ENCODE data around the gene KIR3DL1.
"Not testable (repeated sequence)": the region's sequence is repeated elsewhere in the genome, so short reads cannot be mapped to it uniquely, and the experiment has no call there.

Gene KIR3DL1

DNA sequence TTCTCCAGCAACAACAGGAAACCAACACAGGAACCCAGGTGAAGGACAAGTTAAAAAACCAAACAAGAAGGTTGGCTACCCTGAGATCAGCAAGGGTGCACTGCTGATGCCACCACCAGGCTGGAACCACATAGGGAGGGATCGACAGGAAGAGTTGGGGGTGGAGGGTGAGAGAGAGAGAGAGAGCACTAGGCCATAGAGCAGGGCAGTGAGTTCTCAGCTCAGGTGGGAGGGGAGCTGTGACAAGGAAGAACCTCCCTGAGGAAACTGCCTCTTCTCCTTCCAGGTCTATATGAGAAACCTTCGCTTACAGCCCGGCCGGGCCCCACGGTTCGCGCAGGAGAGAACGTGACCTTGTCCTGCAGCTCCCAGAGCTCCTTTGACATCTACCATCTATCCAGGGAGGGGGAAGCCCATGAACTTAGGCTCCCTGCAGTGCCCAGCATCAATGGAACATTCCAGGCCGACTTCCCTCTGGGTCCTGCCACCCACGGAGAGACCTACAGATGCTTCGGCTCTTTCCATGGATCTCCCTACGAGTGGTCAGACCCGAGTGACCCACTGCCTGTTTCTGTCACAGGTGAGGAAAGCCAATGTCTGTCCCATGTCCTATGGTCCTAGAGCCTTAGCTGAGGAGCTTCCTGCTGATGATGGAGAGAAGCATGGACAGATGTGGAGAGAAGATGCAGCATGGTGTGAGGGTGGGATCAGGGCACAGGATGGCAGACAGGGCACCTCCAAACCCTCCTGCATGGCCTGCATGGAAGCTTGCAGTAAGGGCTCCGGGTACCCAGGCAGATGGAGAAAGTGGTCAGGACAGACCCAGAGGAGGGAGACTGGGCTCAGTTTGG is 10.4 kb upstream of the KIR3DL1 start:
- Histone ChIP-seq H2AFZ (ENCODE audit: low read length) (no peak overlapping the region), H3K9me3 (replicated peaks; ENCODE audit: insufficient read depth, low read length) (no peaks in the 10 kb centered on the region), H3K9me2 (replicated peaks; ENCODE audit: insufficient read depth, low read length) (no peaks in the 10 kb centered on the region), H3K79me2 (ENCODE audit: low read length) (no peaks in the 10 kb centered on the region), H3K36me3 (replicated peaks; ENCODE audit: insufficient read depth, low read length) (no peaks in the 10 kb centered on the region), H3K27ac (ENCODE audit: low read length) (no peak overlapping the region), H3K4me3 (ENCODE audit: low read length) (no peak overlapping the region), H3K27me3 (replicated peaks; ENCODE audit: insufficient read depth, low read length) (no peaks in the 10 kb centered on the region; the same call in 1 of the 2 replicates), H3F3A (ENCODE audit: insufficient read depth, low read length) (no peaks in the 10 kb centered on the region), H4K20me1 (ENCODE audit: insufficient read depth, low read length) (no peaks in the 10 kb centered on the region), H3K4me1 (ENCODE audit: low read length) (no peaks in the 10 kb centered on the region), H3K4me2 (ENCODE audit: low read depth, low read length) (no peak overlapping the region), H3K9ac (ENCODE audit: low read length) (no peak overlapping the region)
- DNase-seq, result no peak
- TF ChIP-seq CTCF (IDR thresholded peaks at IDR 0.05; ENCODE audit: low read length) (no peak), EZH2phosphoT487 (IDR thresholded peaks at IDR 0.05; ENCODE audit: low read length) (no peak), EZH2 (optimal IDR thresholded peaks at IDR 0.05; ENCODE audit: low read depth, low read length) (no peak)

- Histone ChIP-seq H3K4me3 (ENCODE audit: low read length) (no peak overlapping the region), H3F3A (ENCODE audit: insufficient read depth, low read length) (no peaks in the 10 kb centered on the region), H3K9me2 (replicated peaks; ENCODE audit: insufficient read depth, low read length) (no peaks in the 10 kb centered on the region), H2AFZ (ENCODE audit: low read length) (no peak overlapping the region), H3K36me3 (replicated peaks; ENCODE audit: insufficient read depth, low read length) (no peaks in the 10 kb centered on the region), H3K4me2 (ENCODE audit: low read depth, low read length) (no peak overlapping the region), H3K9me3 (replicated peaks; ENCODE audit: insufficient read depth, low read length) (no peaks in the 10 kb centered on the region), H3K4me1 (ENCODE audit: low read length) (no peaks in the 10 kb centered on the region), H3K27ac (ENCODE audit: low read length) (no peak overlapping the region), H3K9ac (ENCODE audit: low read length) (no peak overlapping the region), H4K20me1 (ENCODE audit: insufficient read depth, low read length) (no peaks in the 10 kb centered on the region), H3K79me2 (ENCODE audit: low read length) (no peaks in the 10 kb centered on the region), H3K27me3 (replicated peaks; ENCODE audit: insufficient read depth, low read length) (no peaks in the 10 kb centered on the region; the same call in 1 of the 2 replicates)
- TF ChIP-seq EZH2 (optimal IDR thresholded peaks at IDR 0.05; ENCODE audit: low read depth, low read length), result no peak
- no peak for TF ChIP-seq CTCF (IDR thresholded peaks at IDR 0.05; ENCODE audit: low read length)
- TF ChIP-seq EZH2phosphoT487 (IDR thresholded peaks at IDR 0.05; ENCODE audit: low read length), result no peak
- no peak for DNase-seq
These were observed 9.8 kb upstream of the KIR3DL1 start for GRCh38 chr19:54806516-54806838.

GRCh38 chr19:54814571-54814970 is 1.7 kb upstream of the KIR3DL1 start:
- H3K27ac ChIP-seq (ENCODE audit: low read length); DNase-seq; H3K9me2 ChIP-seq (replicated peaks; ENCODE audit: insufficient read depth, low read length); H3F3A ChIP-seq (ENCODE audit: insufficient read depth, low read length); H3K4me3 ChIP-seq (ENCODE audit: low read length); H3K27me3 ChIP-seq (replicated peaks; ENCODE audit: insufficient read depth, low read length); H2AFZ ChIP-seq (ENCODE audit: low read length); H3K4me2 ChIP-seq (ENCODE audit: low read depth, low read length); H3K4me1 ChIP-seq (ENCODE audit: low read length); H4K20me1 ChIP-seq (ENCODE audit: insufficient read depth, low read length); H3K9ac ChIP-seq (ENCODE audit: low read length); H3K36me3 ChIP-seq (replicated peaks; ENCODE audit: insufficient read depth, low read length); H3K9me3 ChIP-seq (replicated peaks; ENCODE audit: insufficient read depth, low read length); H3K79me2 ChIP-seq (ENCODE audit: low read length): not testable (repeated sequence)
